Common myeloid progenitor, CD34-positive (primary cell): Measurements from ENCODE around the gene DNASE1L2.
"Not testable (repeated sequence)": the region's sequence is repeated elsewhere in the genome, so short reads cannot be mapped to it uniquely, and the experiment has no call there.

Source experiments
- CTCF ChIA-PET: fragments of 350-600 bp; sonication (Branson Sonifier 250); formaldehyde crosslinking; loops from one replicate; lab custom pipeline; 2021; ENCODE audit warnings: antibody characterized with exemption; lab: Charles Lee
- POLR2A ChIA-PET: fragments of 350-600 bp; sonication (Branson Sonifier 250); formaldehyde crosslinking; loops from one replicate; lab custom pipeline; 2021; ENCODE audit warnings: antibody characterized with exemption; lab: Charles Lee
- DNase-seq, 3 donors: peaks; one replicate each; pipeline versions ENCODE4 v3.0.0 to v3.0.0-alpha.2; 2013
- H3K27ac ChIP-seq, 2 experiments: 1 replicate in 1 of 2; 2 replicates in 1 of 2; pipeline ENCODE4 v1.7.0; 2013; ENCODE audit warnings: inconsistent platforms in 2 of 2, low read length in 2 of 2, mild to moderate bottlenecking in 2 of 2, low read depth in 1 of 2, moderate library complexity in 1 of 2; ENCODE audit not compliant: severe bottlenecking in 2 of 2, insufficient read depth in 1 of 2, poor library complexity in 1 of 2
- H3K27me3 ChIP-seq, 5 experiments: replicated peaks in 2 of 5; 1 replicate in 3 of 5; 2 replicates in 2 of 5; pipeline versions ENCODE4 v1.6.1 to v1.7.0; 2013; ENCODE audit warnings: low read length in 4 of 5, mild to moderate bottlenecking in 2 of 5, moderate library complexity in 2 of 5, inconsistent platforms in 1 of 5; ENCODE audit not compliant: insufficient read depth in 5 of 5, control insufficient read depth in 4 of 5
- H3K36me3 ChIP-seq, 4 experiments: 1 replicate in 2 of 4; 2 replicates in 2 of 4; pipeline versions ENCODE4 v1.6.1 to v1.7.0; 2013; ENCODE audit warnings: low read length in 3 of 4, control low read depth in 1 of 4, mild to moderate bottlenecking in 1 of 4; ENCODE audit not compliant: control insufficient read depth in 4 of 4, insufficient read depth in 4 of 4
- H3K4me1 ChIP-seq, 4 experiments: 1 replicate in 3 of 4; 2 replicates in 1 of 4; pipeline versions ENCODE4 v1.6.1 to v1.7.1; 2013; ENCODE audit warnings: low read length in 3 of 4, mild to moderate bottlenecking in 3 of 4, control low read depth in 1 of 4, inconsistent platforms in 1 of 4, moderate library complexity in 1 of 4; ENCODE audit not compliant: control insufficient read depth in 4 of 4, insufficient read depth in 4 of 4; ENCODE audit errors: control extremely low read depth in 1 of 4
- H3K4me3 ChIP-seq, 7 experiments: 1 replicate in 4 of 7; 2 replicates in 3 of 7; pipeline versions ENCODE4 v1.5.1 to v1.7.0; 2013; ENCODE audit warnings: mild to moderate bottlenecking in 7 of 7, low read length in 6 of 7, moderate library complexity in 6 of 7, inconsistent platforms in 2 of 7, low read depth in 2 of 7, control low read depth in 1 of 7; ENCODE audit not compliant: insufficient read depth in 4 of 7, control insufficient read depth in 1 of 7; ENCODE audit errors: extremely low read depth in 1 of 7
- H3K9me3 ChIP-seq, 5 experiments: 1 replicate in 4 of 5; 2 replicates in 1 of 5; pipeline versions ENCODE4 v1.6.1 to v1.7.1; 2013; ENCODE audit warnings: low read length in 4 of 5, mild to moderate bottlenecking in 2 of 5, inconsistent platforms in 1 of 5, low read depth in 1 of 5, moderate library complexity in 1 of 5; ENCODE audit not compliant: control insufficient read depth in 4 of 5, insufficient read depth in 2 of 5; ENCODE audit errors: control extremely low read depth in 1 of 5
- WGBS: methylation state at CpG from one replicate; pipeline ENCODE4 v1.1.5; 2013; ENCODE audit not compliant: insufficient coverage; 5-methylcytosine and 5-hydroxymethylcytosine counted together

DNASE1L2 gene

DNA sequence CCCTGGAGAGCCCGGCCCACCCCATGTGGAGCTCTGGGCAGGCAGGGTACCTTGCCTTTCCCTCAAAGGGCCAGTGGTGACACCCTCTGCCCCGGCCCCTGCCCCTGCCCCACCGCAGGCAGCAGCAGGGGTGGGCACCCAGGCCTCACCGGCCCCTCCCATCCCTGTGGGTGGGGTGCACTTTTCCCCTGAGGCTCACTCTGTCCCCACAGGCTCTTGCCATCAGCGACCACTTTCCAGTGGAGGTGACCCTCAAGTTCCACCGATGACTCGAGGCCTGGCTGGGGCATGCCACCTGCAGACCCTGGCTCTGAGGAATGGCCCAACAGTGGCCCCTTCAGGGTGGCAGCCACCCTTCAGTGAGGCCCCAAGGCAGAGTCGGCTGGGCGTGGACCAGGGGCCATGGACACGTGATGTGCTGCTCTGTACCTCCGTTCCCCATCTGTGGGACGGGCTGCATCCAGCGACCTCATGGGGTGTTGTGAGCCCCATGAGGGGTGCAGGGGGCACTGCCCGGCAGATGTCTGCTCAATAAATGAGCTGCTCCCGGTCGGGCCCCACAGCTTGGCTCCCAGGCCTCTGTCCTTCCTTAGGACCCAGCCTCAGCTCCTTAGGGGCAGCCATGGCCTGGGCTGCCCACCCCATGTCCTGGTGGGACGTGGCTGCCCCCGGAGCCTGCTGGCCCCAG is 2.0 kb downstream of the DNASE1L2 start:
- CTCF ChIA-PET: interaction anchor here (1.5 to 1.8 kb wide), 2 partner anchors 12 to 14 kb away, joined by 7 to 8 read pairs; partner anchors contain the start of gene ECI1
- POLR2A ChIA-PET: interaction anchor here (0.8 to 1.1 kb wide), 4 partner anchors 9 to 1603 kb away, joined by 3 to 4 read pairs (median 3); no protein-coding TSS in a partner anchor

DNA sequence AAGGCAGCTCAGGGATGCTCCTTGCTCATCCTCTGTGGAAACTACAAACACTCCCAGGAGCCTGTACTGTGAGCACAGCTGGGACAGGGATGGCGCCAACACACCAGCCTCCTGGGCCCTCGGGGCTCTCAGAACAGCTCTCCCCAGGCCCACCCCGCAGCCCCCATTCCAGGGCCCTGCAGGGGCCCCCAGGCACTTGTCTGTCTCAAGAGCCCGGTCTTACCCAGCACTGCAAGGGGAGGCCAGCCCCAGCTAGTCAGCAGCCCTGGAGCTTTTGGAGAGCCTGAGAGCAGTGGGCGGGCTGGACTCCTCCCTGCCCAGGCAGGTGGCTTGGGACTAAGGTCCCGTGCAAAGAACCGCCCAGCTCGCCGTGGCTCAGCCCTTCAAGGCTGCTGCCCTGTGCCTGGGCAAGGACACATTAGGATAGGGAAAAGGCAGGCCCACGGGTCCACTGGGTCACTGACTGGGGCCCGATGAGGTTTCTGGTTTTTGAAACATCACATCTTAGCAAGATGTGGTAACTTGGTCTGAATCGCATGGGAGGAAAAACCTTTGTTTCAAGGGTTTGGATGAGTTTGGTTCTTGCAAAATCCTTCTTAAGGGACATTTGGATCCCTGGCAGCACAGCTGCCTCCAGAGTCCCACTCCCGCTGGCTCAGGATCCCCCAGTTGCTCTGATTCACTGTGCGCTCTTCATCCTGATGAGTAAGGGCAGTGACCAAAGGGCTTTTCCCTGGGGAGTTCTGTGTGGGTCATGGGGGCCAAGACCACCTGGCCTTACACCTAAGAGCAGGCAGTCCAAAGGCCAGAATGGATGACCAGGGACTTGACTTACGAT is 2.8 kb downstream of the DNASE1L2 start:
- CTCF ChIA-PET: interaction anchor here (1.5 to 1.8 kb wide), 2 partner anchors 13 kb away, joined by 7 to 8 read pairs; partner anchors contain the start of gene ECI1
- Histone ChIP-seq H3K27ac (no peak overlapping the region), H3K27me3 (peaks cover 0 to 43% (median 12%) of the 10 kb centered on the region in 5 experiments), H3K9me3 (no peaks in the 10 kb centered on the region), H3K36me3 (peaks cover 3 to 43% (median 21%) of the 10 kb centered on the region in 4 experiments), H3K4me3 (no peak overlapping the region), H3K4me1 (peaks cover 0 to 18% (median 8%) of the 10 kb centered on the region in 4 experiments)
- DNase-seq: no peak
- POLR2A ChIA-PET: interaction anchor here (0.8 to 1.1 kb wide), 3 partner anchors 9 to 1602 kb away, joined by 3 read pairs; no protein-coding TSS in a partner anchor
- WGBS: 96% methylated on average over 15 of the region's 15 CpGs

More for the DNA sequence above, 2.0 kb downstream of the DNASE1L2 start:
- peaks cover 0 to 43% (median 12%) of the 10 kb centered on the region in 5 experiments for H3K27me3 ChIP-seq
- H3K27ac ChIP-seq: no peak overlapping the region
- DNase-seq: no peak
- 74% methylated on average over 13 of the region's 18 CpGs for WGBS
- peaks cover 2 to 42% (median 24%) of the 10 kb centered on the region in 4 experiments for H3K36me3 ChIP-seq
- peaks cover 0 to 18% (median 8%) of the 10 kb centered on the region in 4 experiments for H3K4me1 ChIP-seq
- no peak overlapping the region for H3K4me3 ChIP-seq
- no peaks in the 10 kb centered on the region for H3K9me3 ChIP-seq

DNA sequence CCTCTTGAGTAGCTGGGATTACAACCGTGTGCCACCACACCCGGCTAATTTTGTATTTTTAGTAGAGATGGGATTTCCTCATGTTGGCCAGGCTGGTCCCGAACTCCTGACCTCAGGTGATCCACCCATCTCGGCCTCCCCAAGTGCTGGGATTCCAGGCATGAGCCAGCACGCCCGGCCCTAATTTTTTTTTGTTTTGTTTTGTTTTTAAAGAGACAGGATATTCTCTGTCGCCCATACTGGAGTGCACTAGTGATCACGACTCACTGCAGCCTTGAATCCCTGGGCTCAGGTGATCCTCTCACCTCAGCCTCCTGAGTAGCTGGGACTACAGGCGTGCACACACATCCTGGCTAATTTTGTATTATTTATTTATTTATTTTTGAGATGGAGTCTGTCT is 4.1 kb downstream of the DNASE1L2 start:
- peaks cover 0 to 18% (median 8%) of the 10 kb centered on the region in 4 experiments for H3K4me1 ChIP-seq
- H3K27ac ChIP-seq, POLR2A ChIA-PET, DNase-seq, H3K4me3 ChIP-seq, H3K9me3 ChIP-seq: not testable (repeated sequence)
- WGBS: 92% methylated on average over 5 of the region's 9 CpGs
- CTCF ChIA-PET: interaction anchor here (1.0 kb wide), 1 partner anchor 9 kb away, joined by 3 read pairs; no protein-coding TSS in a partner anchor
- H3K27me3 ChIP-seq: peaks cover 0 to 36% (median 12%) of the 10 kb centered on the region in 5 experiments
- peaks cover 2 to 43% (median 23%) of the 10 kb centered on the region in 4 experiments for H3K36me3 ChIP-seq

DNA sequence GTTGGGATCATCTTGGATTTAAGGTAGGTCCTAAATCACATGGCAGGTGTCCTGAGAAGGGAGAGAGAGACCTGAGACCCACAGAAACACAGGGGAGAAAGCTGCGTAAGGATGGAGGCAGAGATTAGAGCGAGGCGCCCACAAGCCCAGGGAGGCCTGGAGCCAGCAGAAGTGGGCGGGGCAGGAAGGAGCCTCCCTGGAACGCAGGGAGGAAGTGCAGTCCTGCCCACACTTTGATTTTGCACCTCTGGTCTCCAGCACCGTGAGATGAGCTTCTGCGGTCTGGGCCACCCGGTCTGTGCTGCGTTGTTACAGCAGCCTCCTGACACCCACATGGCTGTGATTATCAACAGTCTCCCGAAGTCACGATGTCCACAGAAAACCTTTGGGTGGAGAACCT is 6.4 kb downstream of the DNASE1L2 start:
- 91% methylated on average over 8 of the region's 11 CpGs for WGBS
- Histone ChIP-seq H3K4me3 (no peak overlapping the region), H3K4me1 (peaks cover 0 to 3% (median 1%) of the 10 kb centered on the region in 4 experiments), H3K27ac (no peak overlapping the region), H3K9me3 (no peaks in the 10 kb centered on the region), H3K27me3 (peaks cover 0 to 13% (median 2%) of the 10 kb centered on the region in 5 experiments), H3K36me3 (peaks cover 10 to 48% (median 34%) of the 10 kb centered on the region in 4 experiments)
- no peak for DNase-seq
- ChIA-PET CTCF (interaction anchor here (0.9 to 1.2 kb wide), 2 partner anchors 9 to 171 kb away, joined by 3 to 4 read pairs; no protein-coding TSS in a partner anchor), POLR2A (no interaction called here)

DNA sequence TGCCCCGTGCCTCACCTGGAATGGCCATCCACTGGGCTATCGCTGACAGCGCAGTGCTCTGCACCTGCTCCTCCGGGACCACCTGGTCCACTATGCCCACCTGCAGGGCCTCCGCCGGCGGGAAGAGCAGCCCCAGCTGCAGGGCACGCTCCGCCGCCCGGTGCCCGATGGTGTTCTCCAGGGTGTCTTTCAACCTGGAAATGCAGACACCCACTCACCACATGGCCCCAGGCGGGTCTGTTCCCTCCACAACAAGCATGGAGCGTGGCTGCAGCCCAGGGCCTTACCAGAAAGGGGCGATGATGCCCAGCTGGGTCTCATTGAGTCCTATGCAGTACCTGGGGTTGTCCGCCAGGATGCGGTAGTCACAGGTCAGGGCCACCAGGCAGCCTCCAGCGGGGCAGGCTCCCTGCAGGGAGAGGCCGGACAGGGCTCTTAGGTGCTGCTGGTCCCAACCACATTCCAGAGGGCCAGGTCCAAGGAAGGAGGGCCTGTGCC is 6.8 kb downstream of the DNASE1L2 start:
- no peak for DNase-seq
- Histone ChIP-seq H3K9me3 (no peaks in the 10 kb centered on the region), H3K27ac (no peak overlapping the region), H3K4me3 (no peak overlapping the region), H3K4me1 (no peaks in the 10 kb centered on the region), H3K27me3 (peaks cover 0 to 8% (median 2%) of the 10 kb centered on the region in 5 experiments), H3K36me3 (peaks cover 10 to 48% (median 34%) of the 10 kb centered on the region in 4 experiments)
- ChIA-PET CTCF (interaction anchor here (1.2 kb wide), 1 partner anchor 9 kb away, joined by 4 read pairs; no protein-coding TSS in a partner anchor), POLR2A (no interaction called here)
- WGBS: 98% methylated on average over 17 of the region's 19 CpGs

DNA sequence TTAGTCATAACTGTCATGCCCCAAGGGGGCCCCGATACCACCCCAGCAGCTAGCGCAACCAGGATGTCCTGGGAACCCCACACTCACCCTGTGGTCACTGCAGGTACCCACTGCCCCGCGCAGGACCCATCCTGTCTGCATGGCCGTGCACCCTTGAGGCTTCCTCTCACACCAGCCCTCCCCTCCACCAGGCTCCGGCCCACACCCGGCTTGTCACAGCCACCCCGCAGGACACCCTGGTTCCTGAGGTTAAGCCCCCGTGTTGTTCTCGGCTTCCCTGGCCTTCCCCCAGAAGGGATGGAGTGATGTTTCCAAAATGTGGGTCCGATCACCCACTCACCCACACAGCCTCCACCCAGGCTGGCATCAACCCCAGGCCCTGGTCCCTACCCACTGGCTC is 7.5 kb downstream of the DNASE1L2 start:
- CTCF ChIA-PET: interaction anchor here (1.2 kb wide), 1 partner anchor 8 kb away, joined by 4 read pairs; no protein-coding TSS in a partner anchor

More for the DNA sequence above, 7.5 kb downstream of the DNASE1L2 start:
- no peak for DNase-seq
- H3K9me3 ChIP-seq: no peaks in the 10 kb centered on the region
- H3K27ac ChIP-seq: no peak overlapping the region
- peaks cover 0 to 1% (median 0%) of the 10 kb centered on the region in 5 experiments for H3K27me3 ChIP-seq
- H3K4me1 ChIP-seq: no peaks in the 10 kb centered on the region
- H3K36me3 ChIP-seq: peaks cover 10 to 48% (median 34%) of the 10 kb centered on the region in 4 experiments
- WGBS: 99% methylated on average over 9 of the region's 11 CpGs
- POLR2A ChIA-PET: no interaction called here
- no peak overlapping the region for H3K4me3 ChIP-seq
